ENCODE data around the gene ELK1. TPM values are rescaled to one million over a fixed set of nuclear protein-coding genes. Genes with fewer than 3 reads are reported as not detected.
"Not testable (repeated sequence)": the region's sequence is repeated elsewhere in the genome, so short reads cannot be mapped to it uniquely, and the experiment has no call there.

ELK1 gene
- total RNA-seq, 6 experiments from 2014 or later: 42.8 to 49.1 (median 45.7) TPM

GRCh38 chrX:47610511-47610910 lies 39.9 kb downstream of the ELK1 start:
- H3K9me3 Mint-ChIP-seq: no peaks in the 10 kb centered on the region
- H3K27ac Mint-ChIP-seq: no peak overlapping the region
- H3K4me1 Mint-ChIP-seq (ENCODE audit: low read depth): no peaks in the 10 kb centered on the region
- H3K36me3 Mint-ChIP-seq (ENCODE audit: low read depth): no peaks in the 10 kb centered on the region
- peaks cover 8% of the 10 kb centered on the region for H3K27me3 Mint-ChIP-seq (ENCODE audit: insufficient read depth)
- no peak for TF ChIP-seq CTCF (IDR thresholded peaks at IDR 0.05)
- DNase-seq: no peak
- no peak overlapping the region for H3K4me3 Mint-ChIP-seq

GRCh38 chrX:47608130-47608810 lies 42.1 kb downstream of the ELK1 start:
- Mint-ChIP-seq H3K27ac (no peak overlapping the region), H3K36me3 (ENCODE audit: low read depth) (no peaks in the 10 kb centered on the region), H3K27me3 (ENCODE audit: insufficient read depth) (peaks cover 6% of the 10 kb centered on the region), H3K4me3 (no peak overlapping the region), H3K9me3 (no peaks in the 10 kb centered on the region), H3K4me1 (ENCODE audit: low read depth) (no peaks in the 10 kb centered on the region)
- DNase-seq: no peak
- no peak for TF ChIP-seq CTCF (IDR thresholded peaks at IDR 0.05)

- Mint-ChIP-seq H3K9me3 (no peaks in the 10 kb centered on the region), H3K27ac (no peak overlapping the region), H3K4me1 (ENCODE audit: low read depth) (no peaks in the 10 kb centered on the region), H3K27me3 (ENCODE audit: insufficient read depth) (peaks cover 6% of the 10 kb centered on the region), H3K36me3 (ENCODE audit: low read depth) (no peaks in the 10 kb centered on the region), H3K4me3 (no peak overlapping the region)
- no peak for DNase-seq
- no peak for TF ChIP-seq CTCF (IDR thresholded peaks at IDR 0.05)
These were observed 43.3 kb downstream of the ELK1 start for GRCh38 chrX:47607091-47607490.

- Mint-ChIP-seq H3K36me3 (ENCODE audit: low read depth) (no peaks in the 10 kb centered on the region), H3K4me3 (no peak overlapping the region), H3K27me3 (ENCODE audit: insufficient read depth) (peaks cover 5% of the 10 kb centered on the region), H3K9me3 (no peaks in the 10 kb centered on the region), H3K27ac (no peak overlapping the region), H3K4me1 (ENCODE audit: low read depth) (no peaks in the 10 kb centered on the region)
- DNase-seq: no peak
- no peak for TF ChIP-seq CTCF (IDR thresholded peaks at IDR 0.05)
These were observed 45.3 kb downstream of the ELK1 start for GRCh38 chrX:47605024-47605423.

- H3K4me3 Mint-ChIP-seq; H3K4me1 Mint-ChIP-seq (ENCODE audit: low read depth); H3K36me3 Mint-ChIP-seq (ENCODE audit: low read depth); H3K9me3 Mint-ChIP-seq; H3K27ac Mint-ChIP-seq; H3K27me3 Mint-ChIP-seq (ENCODE audit: insufficient read depth); DNase-seq: not testable (repeated sequence)
These were observed 47.2 kb downstream of the ELK1 start for GRCh38 chrX:47603125-47603524.

GRCh38 chrX:47597222-47597621 lies 53.1 kb downstream of the ELK1 start:
- Mint-ChIP-seq H3K4me3 (no peak overlapping the region), H3K4me1 (ENCODE audit: low read depth) (peaks cover 11% of the 10 kb centered on the region), H3K36me3 (ENCODE audit: low read depth) (no peaks in the 10 kb centered on the region), H3K27me3 (ENCODE audit: insufficient read depth) (peaks cover 15% of the 10 kb centered on the region), H3K9me3 (no peaks in the 10 kb centered on the region), H3K27ac (no peak overlapping the region)
- no peak for DNase-seq
- no peak for TF ChIP-seq CTCF (IDR thresholded peaks at IDR 0.05)
